PFSK-1 (cell line): ENCODE measurements around the gene SORBS1.

Experiments used
- POLR2AphosphoS5 ChIP-seq: IDR thresholded peaks from 2 replicates; pipeline ENCODE4 v1.6.1; 2012; ENCODE audit warnings: low read depth, mild to moderate bottlenecking, control low read depth, low read length, moderate library complexity
- TF ChIP-seq, protein P1 (sequence below), 2 experiments: IDR thresholded peaks; 2 replicates each; pipeline versions ENCODE4 v1.6.1 to v1.8.0; 2011 to 2012; ENCODE audit warnings: low read depth in 2 of 2, low read length in 2 of 2, control low read depth in 1 of 2, inconsistent platforms in 1 of 2, mild to moderate bottlenecking in 1 of 2, moderate library complexity in 1 of 2; ENCODE audit not compliant: insufficient read depth in 1 of 2

- TF ChIP-seq, protein P1, sequence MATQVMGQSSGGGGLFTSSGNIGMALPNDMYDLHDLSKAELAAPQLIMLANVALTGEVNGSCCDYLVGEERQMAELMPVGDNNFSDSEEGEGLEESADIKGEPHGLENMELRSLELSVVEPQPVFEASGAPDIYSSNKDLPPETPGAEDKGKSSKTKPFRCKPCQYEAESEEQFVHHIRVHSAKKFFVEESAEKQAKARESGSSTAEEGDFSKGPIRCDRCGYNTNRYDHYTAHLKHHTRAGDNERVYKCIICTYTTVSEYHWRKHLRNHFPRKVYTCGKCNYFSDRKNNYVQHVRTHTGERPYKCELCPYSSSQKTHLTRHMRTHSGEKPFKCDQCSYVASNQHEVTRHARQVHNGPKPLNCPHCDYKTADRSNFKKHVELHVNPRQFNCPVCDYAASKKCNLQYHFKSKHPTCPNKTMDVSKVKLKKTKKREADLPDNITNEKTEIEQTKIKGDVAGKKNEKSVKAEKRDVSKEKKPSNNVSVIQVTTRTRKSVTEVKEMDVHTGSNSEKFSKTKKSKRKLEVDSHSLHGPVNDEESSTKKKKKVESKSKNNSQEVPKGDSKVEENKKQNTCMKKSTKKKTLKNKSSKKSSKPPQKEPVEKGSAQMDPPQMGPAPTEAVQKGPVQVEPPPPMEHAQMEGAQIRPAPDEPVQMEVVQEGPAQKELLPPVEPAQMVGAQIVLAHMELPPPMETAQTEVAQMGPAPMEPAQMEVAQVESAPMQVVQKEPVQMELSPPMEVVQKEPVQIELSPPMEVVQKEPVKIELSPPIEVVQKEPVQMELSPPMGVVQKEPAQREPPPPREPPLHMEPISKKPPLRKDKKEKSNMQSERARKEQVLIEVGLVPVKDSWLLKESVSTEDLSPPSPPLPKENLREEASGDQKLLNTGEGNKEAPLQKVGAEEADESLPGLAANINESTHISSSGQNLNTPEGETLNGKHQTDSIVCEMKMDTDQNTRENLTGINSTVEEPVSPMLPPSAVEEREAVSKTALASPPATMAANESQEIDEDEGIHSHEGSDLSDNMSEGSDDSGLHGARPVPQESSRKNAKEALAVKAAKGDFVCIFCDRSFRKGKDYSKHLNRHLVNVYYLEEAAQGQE (IDR thresholded peaks at IDR 0.05; ENCODE audit: insufficient read depth in 1 of 2, low read depth in 2 of 2, low read length in 2 of 2), result no peak
- no peak for TF ChIP-seq POLR2AphosphoS5
These were observed 25.6 kb downstream of the SORBS1 start for GRCh38 chr10:95535526-95535925.
